Adrenal gland (tissue), 12 donors: ENCODE results near the gene SLC7A6. TPM values are rescaled to one million over a fixed set of nuclear protein-coding genes. Genes with fewer than 3 reads are reported as not detected.

Source experiments
- DNase-seq, 7 donors: peaks; one replicate each; pipeline ENCODE4 v3.0.0-alpha.2; 2019 to 2020
- H3K27ac ChIP-seq, 5 donors: fragments of 200-600 bp; sonication (generic) in 4 of 5; 1 replicate in 3 of 5; 2 replicates in 2 of 5; pipeline versions ENCODE4 v1.5.1 to v1.8.0; 2016 to 2020; ENCODE audit warnings: mild to moderate bottlenecking in 1 of 5
- H3K27me3 ChIP-seq: fragments of 200-600 bp; 2 replicates; pipeline ENCODE4 v1.8.0; 2021
- H3K36me3 ChIP-seq, 2 donors: fragments of 200-600 bp; replicated peaks in 1 of 2; 1 replicate in 1 of 2; 2 replicates in 1 of 2; pipeline versions ENCODE4 v1.5.1 to v1.8.0; 2018 to 2022
- H3K4me1 ChIP-seq, 2 donors: fragments of 200-600 bp; replicated peaks in 1 of 2; 1 replicate in 1 of 2; 2 replicates in 1 of 2; pipeline versions ENCODE4 v1.5.1 to v1.8.0; 2018 to 2021
- H3K4me3 ChIP-seq, 4 donors: fragments of 200-600 bp; sonication (generic) in 3 of 4; one replicate each; pipeline ENCODE4 v1.5.1; 2016 to 2018
- H3K9me3 ChIP-seq, 3 donors: fragments of 200-600 bp; sonication (generic) in 1 of 3; replicated peaks in 1 of 3; 1 replicate in 2 of 3; 2 replicates in 1 of 3; pipeline versions ENCODE4 v1.5.1 to v1.8.0; 2016 to 2021
- CTCF ChIP-seq, 6 experiments: fragments of 450-650 bp in 4 of 6; fragments of 200-600 bp in 2 of 6; sonication (generic) in 1 of 6; IDR thresholded peaks; 1 replicate in 5 of 6; 2 replicates in 1 of 6; pipeline versions ENCODE4 v1.5.1 to v1.8.0; 2016 to 2021; ENCODE audit warnings: antibody characterized with exemption in 6 of 6, mild to moderate bottlenecking in 2 of 6, moderate library complexity in 1 of 6
- POLR2A ChIP-seq, 2 donors: fragments of 450-650 bp; IDR thresholded peaks; one replicate each; pipeline ENCODE4 v1.6.1; 2017; ENCODE audit warnings: antibody characterized with exemption in 2 of 2, mild to moderate bottlenecking in 2 of 2, moderate library complexity in 1 of 2
- WGBS, 4 donors: extraction: QIAGEN DNeasy Blood & Tissue Kit in 2 of 4; methylation state at CpG; one replicate each; pipeline versions ENCODE4 v1.1.5 to v1.1.7; 2013 to 2017; 5-methylcytosine and 5-hydroxymethylcytosine counted together
- intact Hi-C, 2 donors: fragments of 100-400 bp; cut with DNase I; formaldehyde crosslinking; loops; one replicate each; pipeline versions ENCODE4 v1.14.1 to v1.15.0; 2022 to 2023
- polyA plus RNA-seq, 3 donors: library from polyadenylated mRNA; stranded (reverse); fragments of 200-250 nt in 2 of 3; fragments of 350-450 nt in 1 of 3; fragmentation: Illumina TruSeq in 1 of 3; extraction: RNeasy Lipid Tissue Mini Kit (QIAGEN cat#74804) in 1 of 3; gene quantifications; one replicate each; pipeline ENCODE4 v1.2.3, GENCODE V29; 2013 to 2014
- total RNA-seq, 9 donors: library from RNA; depleted of rRNA in 4 of 9; stranded (reverse); fragments of >200 nt in 4 of 9; fragments of 120-200 nt in 1 of 9; fragmentation: NEBNext Ultra II Directional in 1 of 9; extraction: Animal tissue kit (Norgen Biotek cat#: 25700) in 1 of 9; gene quantifications; one replicate each; pipeline versions ENCODE4 v1.1.0 to v1.2.4, GENCODE V29; 2013 to 2023
- donor health status: healthy with polysubstance abuse.
- donor health status: Bipolar disorder and iron deficiency.
- donor health status: DM: yes; HTN: yes; CAD: no.
- donor health status: DM: no; HTN: no; CAD: no.
- donor health status: DM: no; HTN: no; CAD: no.
- donor health status: DM: yes; HTN: yes; CAD: no.

Gene SLC7A6
- total and polyA plus RNA-seq, 12 donors, result 2.0 to 54.7 (median 22.0) TPM

GRCh38 chr16:68328860-68329390, 64.6 kb downstream of the SLC7A6 start:
- Histone ChIP-seq H3K36me3 (peaks cover 0 to 40% of the 10 kb centered on the region in 2 donors), H3K4me1 (peaks cover 13 to 34% of the 10 kb centered on the region in 2 donors), H3K9me3 (no peaks in the 10 kb centered on the region), H3K27ac (no peak overlapping the region), H3K4me3 (no peak overlapping the region), H3K27me3 (no peaks in the 10 kb centered on the region)
- no peak for DNase-seq
- TF ChIP-seq CTCF (IDR thresholded peaks at IDR 0.05) (peak in 1 of 6 experiments; percentile 31), POLR2A (IDR thresholded peaks at IDR 0.05) (no peak)
- 18 to 47% (median 32%) methylated on average over 3 of the region's 3 CpGs for WGBS, 4 donors
- intact Hi-C loops, result loop anchor here (2.0 to 5.0 kb wide), 3 partner anchors 66 to 87 kb away; partner anchors contain the start of gene SLC7A6 (in 1 of the 2)

DNA sequence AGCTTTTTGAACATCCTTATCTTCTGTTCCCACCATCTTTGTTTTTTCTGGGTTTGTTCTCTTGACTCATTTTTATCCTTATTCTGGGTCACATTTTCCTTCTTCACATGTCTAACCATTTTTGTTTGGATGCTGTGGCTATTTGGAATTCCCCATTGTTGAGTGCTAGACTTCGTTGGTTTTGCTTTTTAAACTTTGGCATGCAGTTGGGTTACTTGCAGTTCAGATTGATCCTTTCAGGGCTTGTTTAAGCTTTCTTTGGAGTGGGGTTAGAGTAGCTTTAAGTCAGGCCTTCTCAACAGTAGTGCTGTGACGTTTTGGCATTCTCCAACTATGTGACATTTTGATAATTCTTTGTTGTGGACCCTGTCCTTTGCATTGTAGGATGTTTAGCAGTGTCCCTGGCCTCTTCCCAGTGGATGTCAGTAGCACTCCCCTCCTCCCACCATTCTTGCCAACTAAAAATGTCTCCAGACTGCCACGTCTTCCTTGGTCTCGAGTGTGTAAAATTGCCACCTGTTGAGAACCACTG, 67.6 kb downstream of the SLC7A6 start:
- no peak overlapping the region for H3K4me3 ChIP-seq
- intact Hi-C loops, result no loop called here
- DNase-seq, result no peak
- no peaks in the 10 kb centered on the region for H3K27me3 ChIP-seq
- peaks cover 0 to 12% of the 10 kb centered on the region in 2 donors for H3K36me3 ChIP-seq
- no peaks in the 10 kb centered on the region for H3K9me3 ChIP-seq
- peaks cover 4 to 21% of the 10 kb centered on the region in 2 donors for H3K4me1 ChIP-seq
- TF ChIP-seq POLR2A (IDR thresholded peaks at IDR 0.05) (no peak), CTCF (IDR thresholded peaks at IDR 0.05) (no peak)
- H3K27ac ChIP-seq, result peak overlapping the region in 2 of 5 donors; percentile 73 to 77
- 25 to 32% (median 26%) methylated on average over 2 to 4 of the region's 4 CpGs for WGBS, 4 donors

DNA sequence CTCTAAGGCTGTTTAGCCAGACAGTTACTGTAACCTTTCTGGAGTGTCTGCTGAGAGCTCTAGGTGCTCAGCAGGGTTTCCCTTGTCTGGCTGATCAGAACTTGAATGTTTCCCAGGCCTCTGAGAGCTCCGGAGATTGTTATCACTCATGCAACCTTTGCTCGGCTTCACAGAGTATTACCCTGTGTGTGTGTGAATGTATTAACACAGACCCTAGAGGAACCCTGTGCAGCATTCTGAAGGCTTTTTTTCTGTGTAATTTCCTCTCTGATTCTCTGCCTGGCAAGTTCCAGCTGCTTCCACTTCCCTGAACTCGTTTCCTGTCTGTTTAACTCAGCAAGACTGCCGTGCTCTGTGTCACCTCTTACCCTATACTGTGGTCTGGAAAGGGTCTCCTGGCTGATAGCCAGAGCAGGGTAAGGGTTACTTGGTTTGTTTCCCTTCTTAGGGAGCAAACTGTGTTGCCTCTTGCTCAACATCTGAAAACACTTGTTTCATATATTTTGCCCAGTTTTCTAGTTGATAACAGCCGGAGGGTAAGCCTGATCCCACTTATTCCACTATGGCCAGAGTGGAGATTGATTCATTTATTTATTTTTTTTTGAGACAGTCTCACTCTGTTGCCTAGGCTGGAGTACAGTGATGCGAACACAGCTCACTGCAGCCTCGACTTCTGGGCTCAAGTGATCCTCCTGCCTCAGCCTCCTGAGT, 68.2 kb downstream of the SLC7A6 start:
- WGBS, 4 donors, result 53 to 58% (median 55%) methylated on average over 7 of the region's 7 CpGs

More for the DNA sequence above, 68.2 kb downstream of the SLC7A6 start:
- Histone ChIP-seq H3K27me3 (no peaks in the 10 kb centered on the region), H3K4me3 (no peak overlapping the region), H3K4me1 (peaks cover 4 to 21% of the 10 kb centered on the region in 2 donors), H3K9me3 (no peaks in the 10 kb centered on the region), H3K36me3 (peaks cover 0 to 16% of the 10 kb centered on the region in 2 donors), H3K27ac (peak overlapping the region in 2 of 5 donors; percentile 73 to 77)
- intact Hi-C loops, result no loop called here
- peak; percentile 52 to 82 (median 65) for DNase-seq
- TF ChIP-seq CTCF (IDR thresholded peaks at IDR 0.05) (no peak), POLR2A (IDR thresholded peaks at IDR 0.05) (no peak)
